HuH-7.5 (cell line): Measurements from ENCODE around the gene ATP6V0A1.
"Not testable (repeated sequence)": the region's sequence is repeated elsewhere in the genome, so short reads cannot be mapped to it uniquely, and the experiment has no call there.

Experiments
- DNase-seq: peaks from one replicate; pipeline ENCODE4 v3.0.0; 2011; ENCODE audit warnings: low spot score

ATP6V0A1 gene

DNA sequence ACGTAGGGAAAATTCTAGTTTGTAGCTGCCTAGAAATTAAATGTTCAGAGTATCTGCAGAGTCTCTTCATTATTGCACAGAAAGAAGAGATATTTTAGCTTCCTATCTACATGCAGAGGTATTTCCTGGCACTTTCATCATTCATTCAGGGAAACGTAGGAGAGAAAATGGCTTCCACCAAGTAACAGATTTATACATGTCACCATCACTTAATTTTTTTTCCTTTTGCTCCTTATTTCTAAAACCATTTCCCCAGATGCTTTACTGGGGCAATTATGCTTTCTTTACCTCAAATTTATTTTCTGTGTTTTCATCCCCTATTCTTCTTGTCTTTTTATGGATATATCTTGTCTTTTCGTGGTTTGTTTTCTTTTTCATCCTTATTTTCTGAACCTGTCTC is 18.5 kb downstream of the ATP6V0A1 start:
- DNase-seq = no peak

DNA sequence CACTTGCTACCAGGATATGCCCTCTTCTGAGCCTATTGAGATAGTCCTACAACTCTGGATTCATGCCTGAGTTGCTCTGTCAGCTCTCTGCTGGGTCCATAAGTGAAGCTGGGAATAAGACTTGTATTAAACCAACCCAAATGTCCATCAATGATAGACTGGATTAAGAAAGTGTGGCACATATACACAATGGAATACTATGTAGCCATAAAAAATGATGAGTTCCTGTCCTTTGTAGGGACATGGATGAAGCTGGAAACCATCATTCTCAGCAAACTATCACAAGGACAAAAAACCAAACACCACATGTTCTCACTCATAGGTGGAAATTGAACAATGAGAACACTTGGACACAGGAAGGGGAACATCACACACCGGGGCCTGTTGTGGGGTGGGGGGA is 19.1 kb downstream of the ATP6V0A1 start:
- not testable (repeated sequence) for DNase-seq

DNA sequence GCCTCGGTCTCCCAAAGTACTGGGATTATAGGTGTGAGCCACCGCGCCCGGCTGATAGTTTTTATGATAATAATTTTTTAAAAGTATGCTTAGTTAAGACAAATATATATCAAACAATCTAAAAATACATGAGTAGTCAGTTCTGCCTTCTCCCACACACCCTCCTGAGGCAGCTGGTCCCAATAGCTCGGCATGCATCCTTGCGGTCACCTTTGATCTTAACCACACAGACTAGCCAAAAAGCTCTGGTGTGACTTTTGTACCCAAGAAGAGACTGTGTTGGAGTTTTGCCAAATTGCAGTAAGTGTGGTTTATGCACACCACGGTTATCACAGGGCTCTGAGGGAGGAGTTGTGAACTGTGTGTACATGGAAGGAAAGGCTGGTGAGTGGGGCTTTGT is 25.6 kb downstream of the ATP6V0A1 start:
- no peak for DNase-seq

DNA sequence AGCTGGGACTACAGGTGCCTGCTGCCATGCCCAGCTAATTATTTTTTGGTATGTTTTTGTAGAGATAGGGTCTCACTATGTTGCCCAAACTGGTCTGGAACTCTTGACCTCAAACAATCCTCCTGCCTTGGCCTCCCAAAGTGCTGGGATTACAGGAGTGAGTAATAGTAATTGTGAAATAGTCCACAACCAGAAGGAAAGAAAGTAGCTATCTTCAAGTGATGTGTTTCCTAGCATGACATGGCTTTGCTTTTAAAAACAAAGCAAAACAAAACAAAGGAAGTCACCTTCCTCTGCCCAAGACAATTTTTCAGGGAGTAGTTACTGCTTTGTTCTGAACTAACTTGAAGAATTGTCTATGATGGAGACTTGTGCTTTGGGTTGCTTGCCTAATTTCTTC is 27.0 kb downstream of the ATP6V0A1 start:
- no peak for DNase-seq

DNA sequence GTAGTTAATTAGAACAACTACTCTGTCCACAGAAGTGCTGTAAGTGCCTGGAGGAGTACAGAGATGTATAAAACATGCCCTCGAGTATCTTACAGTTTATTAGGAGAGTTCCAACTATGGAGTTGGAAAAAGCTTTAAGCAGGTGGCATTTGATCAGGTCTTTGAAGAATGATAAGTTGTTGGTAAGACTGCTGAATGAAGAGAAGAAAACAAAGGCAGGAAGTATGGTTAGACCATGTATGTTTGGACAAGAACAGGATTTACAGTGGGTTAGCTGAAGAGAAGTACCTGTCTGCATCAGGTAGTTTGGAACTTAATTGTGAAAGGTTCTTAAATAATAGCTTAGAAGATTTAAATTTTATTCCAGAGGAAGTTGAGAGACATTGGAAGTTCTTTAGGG is 29.4 kb downstream of the ATP6V0A1 start:
- DNase-seq = no peak

DNA sequence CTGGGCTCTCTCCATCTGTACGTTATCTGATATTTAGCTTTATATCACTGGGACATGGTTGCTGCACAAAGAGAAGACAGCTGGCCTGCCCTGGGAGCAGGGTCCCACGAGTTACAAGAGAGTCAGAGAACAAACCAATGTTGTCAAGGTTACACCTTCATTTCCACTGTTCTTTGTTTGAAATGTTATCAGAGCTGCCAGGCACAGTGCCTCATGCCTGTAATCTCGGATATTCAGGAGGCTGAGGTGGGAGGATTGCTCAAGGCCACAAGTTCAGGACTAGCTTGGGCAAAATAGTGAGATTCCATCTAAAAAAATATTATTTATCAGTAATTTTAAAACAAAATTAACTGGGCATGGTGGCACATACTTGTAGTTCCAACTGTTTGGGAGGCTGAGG is 34.6 kb downstream of the ATP6V0A1 start:
- no peak for DNase-seq

DNA sequence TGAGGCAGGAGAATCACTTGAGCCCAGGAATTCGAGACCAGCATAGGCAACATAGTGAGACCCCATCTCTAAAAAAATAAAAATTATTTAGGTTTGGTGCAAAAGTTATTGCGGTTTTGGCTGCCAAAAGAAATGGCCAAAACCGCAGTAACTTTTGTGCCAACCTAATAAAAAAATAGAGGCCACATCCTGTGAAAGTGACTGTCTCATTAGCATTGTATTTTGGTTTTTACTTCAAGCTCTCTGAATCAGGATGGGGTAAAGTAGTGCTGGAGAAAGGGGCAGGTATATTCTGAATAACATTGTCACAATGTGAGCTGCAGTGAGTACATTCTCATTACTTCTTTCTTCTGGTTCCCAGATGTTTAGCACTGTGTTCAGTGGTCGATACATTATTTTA is 36.0 kb downstream of the ATP6V0A1 start:
- DNase-seq = no peak

DNA sequence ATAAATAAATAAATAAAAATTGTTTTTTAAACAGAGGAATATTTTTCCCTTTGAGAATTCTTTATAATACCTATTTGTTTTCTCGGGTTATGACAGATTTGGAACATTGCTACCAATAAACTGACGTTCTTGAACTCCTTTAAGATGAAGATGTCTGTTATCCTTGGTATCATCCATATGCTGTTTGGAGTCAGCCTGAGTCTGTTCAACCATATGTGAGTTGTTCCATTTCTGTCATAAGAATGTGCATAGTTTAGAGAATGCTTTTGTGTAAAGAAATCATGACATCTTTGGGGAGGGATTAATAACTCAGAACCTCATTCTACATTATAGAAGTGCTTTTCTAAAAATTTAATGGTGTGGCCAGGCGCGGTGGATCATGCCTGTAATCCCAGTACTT is 40.1 kb downstream of the ATP6V0A1 start:
- no peak for DNase-seq

DNA sequence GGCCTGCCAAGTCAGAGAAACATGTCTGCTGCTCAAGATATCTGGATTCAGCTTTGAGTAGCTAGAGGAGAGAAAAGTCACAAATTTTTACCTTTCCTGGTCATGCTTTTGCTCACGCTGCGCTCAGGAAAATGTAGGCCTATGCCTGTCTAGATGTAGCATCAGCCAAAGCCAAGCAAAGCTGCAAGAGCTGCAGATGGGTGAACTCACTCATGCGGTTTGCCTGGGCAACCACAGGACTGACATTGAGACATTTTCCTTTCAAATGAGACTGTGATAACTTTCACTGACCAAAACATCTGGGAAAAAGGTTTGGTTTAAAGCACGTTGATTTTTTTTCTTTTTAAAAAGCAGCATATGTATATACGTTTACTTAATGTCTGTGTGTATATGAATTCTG is 43.4 kb downstream of the ATP6V0A1 start:
- DNase-seq = no peak

DNA sequence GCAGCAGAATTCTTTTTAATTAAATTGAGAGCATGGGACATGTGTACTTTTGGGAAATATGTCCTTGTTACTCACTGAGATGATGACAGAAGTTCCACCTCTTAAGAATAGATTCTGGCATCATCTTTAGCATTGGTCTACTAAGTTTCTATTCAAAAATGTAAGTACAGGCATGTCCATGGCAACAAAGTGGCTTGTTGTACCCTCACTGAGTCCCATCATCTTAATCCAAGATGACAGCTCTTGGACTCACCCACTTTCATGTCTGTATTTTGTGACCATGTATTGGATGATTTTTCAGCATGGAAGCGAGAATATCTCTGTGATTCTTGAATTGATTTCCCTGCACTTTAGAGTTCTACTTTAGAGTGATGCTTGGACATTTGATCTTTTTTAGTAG is 44.2 kb downstream of the ATP6V0A1 start:
- no peak for DNase-seq

DNA sequence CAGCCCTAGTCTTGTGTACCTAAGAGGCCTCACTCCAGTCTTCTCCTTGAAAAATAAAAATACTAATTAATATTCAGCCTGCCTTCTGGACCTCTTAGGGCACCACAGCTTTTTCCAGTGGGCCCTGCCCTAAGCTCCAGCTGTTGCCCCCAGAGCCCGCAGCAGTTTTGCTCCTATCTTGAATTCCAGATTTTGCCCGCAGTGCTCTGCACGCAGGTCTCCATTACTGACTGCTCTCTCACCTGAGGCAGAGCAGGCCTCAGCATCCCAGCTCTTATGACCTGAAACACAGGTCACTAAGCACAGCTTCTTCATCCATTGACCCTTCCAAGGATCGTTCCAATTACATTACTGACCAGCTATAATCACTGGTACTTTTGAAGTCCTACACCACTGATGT is 49.0 kb downstream of the ATP6V0A1 start:
- no peak for DNase-seq

DNA sequence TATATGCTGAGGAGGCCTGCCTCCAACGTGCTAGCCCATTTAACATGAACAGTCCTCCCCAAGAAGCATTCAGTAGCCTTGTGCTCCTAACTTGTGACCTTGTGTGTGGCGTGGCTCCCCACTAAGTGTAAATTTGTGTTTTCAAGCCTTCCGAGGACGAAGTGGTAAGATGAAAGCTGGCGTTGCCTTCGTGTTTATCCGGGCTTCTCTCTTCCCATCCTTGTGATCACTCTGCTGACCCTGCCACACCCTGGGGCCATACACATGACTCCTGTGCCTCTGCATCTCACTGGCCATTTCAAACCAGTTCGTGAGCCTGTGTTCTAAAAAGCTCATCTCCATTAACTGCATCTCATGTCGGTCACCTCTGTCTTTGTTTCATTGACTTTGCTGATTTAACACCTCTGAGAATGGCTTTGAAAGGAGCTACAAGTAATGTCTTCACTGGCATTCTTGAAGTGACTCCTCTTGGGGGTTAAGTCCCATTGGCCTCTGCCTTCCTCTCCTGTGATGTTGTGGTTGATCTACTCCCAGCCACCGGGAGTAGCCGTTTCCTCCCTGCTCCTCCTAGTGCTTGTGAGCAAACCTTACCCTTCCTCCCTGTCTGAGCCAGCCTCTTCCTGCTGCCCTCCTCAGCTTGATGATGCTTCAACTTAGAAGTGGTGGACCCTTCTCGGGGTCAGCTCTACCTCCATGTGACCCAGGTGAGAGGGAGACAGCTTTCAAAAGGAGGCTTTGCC is 49.9 kb downstream of the ATP6V0A1 start:
- no peak for DNase-seq

DNA sequence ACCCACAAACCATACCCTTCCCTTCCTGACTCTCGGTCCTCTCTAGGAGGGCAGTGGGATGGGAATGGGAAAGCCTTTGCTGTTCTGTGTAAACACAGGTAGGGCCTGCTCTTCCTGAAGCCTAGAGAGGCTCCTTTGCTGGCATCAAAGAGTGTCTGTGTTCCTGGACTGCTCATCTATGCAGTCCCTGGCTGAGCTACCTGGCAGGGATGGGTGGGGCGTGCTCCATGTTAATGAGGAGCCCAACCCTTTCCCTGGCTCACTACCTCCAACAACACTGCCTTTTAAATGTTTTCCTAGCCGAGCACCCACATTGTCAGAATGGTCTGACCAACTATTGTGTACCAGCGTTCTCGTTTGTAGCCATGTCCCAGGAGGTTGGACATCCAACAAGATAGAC is 50.7 kb downstream of the ATP6V0A1 start:
- no peak for DNase-seq

DNA sequence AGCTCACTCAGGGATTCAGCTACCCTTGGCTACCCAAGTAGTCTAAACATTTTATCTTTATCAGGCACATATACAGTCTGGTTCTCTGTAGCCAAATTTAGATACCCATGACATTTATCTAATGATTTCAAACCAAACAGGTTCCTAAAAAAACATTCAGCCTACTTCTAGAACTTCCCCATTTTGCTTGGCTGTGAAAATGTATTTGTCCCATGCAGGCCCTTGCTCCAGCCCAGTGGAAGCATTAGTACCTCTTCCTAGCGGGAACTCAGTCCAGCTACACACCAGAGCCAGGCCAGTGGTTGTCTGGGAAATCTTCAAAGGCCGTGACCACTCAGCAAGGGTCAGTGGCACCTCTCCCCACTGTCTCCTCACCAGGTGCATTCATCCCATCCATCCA is 51.2 kb downstream of the ATP6V0A1 start:
- no peak for DNase-seq

DNA sequence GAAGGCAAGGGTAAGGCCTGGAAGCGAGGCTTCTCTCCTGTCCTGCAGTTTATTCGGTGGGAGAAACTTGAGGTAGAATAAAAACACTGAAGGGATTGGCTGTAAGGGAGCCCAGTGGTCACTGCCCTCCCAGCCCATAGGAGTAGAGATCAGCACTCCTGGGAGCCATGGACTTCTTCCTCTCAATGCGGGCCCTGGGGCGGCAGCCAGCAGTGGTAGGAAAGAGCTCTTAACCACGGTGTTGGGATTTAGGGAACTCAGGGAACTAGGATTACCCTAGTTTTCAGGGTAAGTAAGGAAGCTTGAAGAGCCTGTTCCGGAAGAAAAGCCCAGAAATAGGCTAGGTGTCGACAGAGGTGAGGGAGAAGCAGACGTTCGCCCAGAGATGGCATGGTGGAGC is 53.6 kb downstream of the ATP6V0A1 start:
- no peak for DNase-seq

DNA sequence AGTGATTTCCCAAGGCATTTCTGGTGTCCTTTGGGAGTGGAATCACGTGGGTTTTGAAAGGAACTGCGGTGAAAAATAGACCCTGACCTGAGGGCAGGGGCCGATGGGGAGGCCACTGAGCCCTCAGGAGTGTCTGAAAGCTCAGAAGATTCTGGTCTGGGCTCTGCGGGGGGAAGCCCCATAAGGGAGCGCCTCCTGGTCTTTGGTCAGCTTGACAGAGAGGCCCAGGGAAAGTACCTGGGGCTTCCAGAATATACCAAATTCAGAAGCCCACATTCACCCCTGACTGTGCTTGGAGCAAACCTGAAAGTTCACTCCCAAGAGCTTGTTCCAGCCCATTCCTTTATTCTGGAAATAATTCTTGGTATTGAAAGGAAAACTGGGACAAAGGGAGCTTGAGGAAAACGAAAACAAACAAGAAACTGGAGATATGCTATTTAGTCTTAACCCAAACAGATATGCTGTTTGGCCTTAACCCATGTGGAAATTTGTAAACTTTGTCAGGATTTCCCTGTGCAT is 54.1 kb downstream of the ATP6V0A1 start:
- no peak for DNase-seq

DNA sequence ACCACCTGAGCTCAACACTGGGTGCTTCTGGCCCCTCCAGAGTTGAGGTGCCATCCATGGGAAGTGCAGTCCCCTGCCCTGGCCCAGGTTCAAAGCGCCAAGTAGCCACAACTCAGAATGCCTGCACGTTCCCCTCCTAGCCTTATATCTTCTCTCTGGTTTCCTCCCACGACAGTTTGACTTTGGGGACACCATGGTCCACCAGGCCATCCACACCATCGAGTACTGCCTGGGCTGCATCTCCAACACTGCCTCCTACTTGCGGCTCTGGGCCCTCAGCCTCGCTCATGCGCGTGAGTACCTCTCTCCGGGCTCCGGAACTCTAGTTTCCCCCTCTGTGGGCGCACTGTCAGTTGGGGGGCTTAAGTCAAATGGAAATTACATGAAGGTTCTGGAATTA is 55.0 kb downstream of the ATP6V0A1 start:
- no peak for DNase-seq

DNA sequence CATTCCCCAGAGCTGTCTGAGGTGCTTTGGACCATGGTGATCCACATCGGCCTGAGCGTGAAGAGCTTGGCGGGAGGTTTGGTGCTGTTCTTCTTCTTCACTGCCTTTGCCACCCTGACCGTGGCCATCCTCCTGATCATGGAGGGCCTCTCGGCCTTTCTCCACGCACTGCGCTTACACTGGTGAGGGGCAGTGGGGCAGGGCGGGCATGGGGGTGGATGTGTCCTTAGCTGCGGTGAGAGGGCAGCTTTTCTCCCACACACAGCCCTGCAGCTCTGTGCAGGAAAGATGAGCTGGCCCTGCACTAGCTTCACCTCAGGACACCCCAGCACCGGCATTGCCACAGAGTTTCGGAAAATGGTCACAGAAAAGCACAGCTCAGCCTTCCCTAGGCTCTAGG is 55.6 kb downstream of the ATP6V0A1 start:
- no peak for DNase-seq

DNA sequence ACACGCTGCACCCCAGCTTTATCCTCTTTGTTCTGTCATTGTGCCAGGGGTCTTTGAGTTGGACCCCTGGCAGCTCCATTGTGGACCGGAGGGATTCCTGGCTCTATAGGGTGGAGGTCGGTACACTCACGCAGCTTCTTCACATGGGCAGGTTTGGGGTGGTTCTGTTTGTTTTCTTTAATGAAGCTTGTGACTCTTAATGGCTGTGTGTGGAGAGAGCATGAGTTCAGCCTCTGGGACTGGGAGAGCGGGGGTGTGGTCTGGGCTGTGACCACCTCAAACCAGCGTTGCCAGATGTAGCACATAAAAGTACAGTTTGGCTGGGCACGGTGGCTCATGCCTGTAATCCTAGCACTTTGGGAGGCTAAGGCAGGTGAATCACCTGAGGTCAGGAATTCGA is 56.2 kb downstream of the ATP6V0A1 start:
- DNase-seq = no peak

DNA sequence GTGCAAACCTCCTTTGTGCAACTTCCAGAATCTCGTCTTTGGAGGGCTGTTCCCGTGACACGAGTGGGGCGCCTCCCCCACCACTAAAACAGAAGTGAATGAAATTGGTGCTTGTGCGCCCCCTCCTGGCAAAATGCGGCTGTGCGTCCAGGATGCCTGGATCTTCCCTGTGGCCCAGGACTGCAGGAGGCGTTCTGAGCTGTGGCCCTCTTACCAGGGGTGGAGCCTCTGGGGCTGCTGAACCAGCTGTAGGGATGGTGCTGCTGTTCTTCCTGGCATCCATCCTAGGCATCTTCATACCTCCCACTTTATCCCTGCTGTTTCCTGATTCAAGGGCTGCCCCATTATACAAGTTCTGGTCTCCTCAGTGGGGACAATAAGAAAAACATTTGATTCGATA is 58.8 kb downstream of the ATP6V0A1 start:
- peak; percentile 86 for DNase-seq

DNA sequence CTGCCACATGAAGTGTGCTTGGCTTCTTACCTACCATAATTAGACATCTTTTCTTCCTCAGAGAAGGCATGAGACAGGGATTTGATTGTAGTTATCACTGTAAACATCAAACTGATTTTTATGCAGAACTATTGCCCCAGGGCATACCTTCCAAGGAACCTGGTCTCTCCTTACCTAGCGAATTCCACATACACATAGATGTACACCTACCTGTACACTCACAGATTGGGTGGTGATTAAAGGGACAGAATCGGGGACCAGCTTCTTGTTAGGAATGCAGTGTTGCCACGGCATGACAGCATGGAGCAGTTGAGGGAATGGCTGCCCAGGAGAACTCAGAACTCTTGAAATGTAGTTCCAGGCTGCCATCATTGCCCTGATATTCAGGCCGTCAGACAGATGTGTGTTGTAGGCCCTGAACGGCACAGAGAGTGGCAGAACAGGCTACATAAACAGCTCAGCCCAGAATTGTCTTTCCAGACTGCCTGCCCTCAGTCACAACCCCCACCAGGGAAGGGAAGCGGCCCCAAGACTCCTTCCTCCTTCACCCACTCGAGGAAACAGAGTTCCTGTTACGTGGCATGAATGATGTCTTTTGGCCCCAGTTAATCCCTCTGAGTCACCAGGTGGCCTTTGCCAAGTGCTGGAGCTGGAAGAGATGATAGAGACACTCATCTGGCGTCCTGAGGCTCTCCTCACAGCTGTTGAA is 59.5 kb downstream of the ATP6V0A1 start:
- no peak for DNase-seq

DNA sequence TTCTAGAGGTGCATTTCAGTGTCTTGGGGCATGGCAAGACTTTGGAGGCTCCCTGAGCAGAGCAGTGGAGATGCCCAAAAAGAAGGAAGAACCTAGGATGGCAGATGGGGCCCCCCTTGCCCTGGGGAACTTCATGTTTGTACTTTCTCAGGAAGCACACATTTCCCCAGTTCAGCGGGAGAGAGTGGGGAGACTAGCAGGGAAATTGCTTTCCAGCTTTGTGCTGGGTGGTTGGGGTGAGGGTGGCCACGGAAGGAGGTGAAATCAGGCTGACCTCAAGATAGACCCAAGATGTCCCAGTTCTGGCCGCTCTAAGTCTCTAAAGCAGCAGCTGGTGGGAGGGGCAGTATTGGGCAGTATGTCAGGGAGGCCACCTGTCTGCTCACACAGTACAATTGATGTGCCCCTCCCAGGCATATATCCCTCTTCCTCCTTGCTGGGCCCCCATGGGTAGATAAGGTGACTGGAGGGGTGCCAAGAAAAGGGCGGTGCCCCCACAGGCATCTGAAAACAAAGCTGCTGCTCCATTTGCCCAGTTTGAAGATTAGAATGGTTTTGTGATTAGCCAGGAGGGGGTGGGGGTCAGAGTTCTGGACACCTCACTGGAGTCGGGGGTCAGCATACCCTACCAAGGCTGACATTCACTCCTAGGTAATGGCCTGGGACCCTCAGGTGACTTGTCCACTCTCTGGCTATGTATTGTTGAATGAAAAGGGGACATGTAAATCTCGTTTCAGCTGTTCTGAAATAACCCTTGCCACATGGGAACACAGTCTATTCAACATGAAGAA is 60.3 kb downstream of the ATP6V0A1 start:
- no peak for DNase-seq
